Measurements from ENCODE around the gene KLF3. TPM values are rescaled to one million over a fixed set of nuclear protein-coding genes. Genes with fewer than 3 reads are reported as not detected.

KLF3 gene
- total RNA-seq, 1 experiment from 2014 or later = 14.4 TPM

- no TSS peak for BruUV-seq (replicated peaks)
- intact Hi-C loops (cut with micrococcal nuclease; ENCODE audit: unreplicated experiment) = no loop called here
- H3K4me3 ChIP-seq (ENCODE audit: low read depth in 2 of 2, low read length in 2 of 2) = no peak overlapping the region
- no peak for ATAC-seq
- H3K36me3 ChIP-seq (ENCODE audit: control insufficient read depth, insufficient read depth, low read length) = peaks cover 3% of the 10 kb centered on the region
- ChIA-PET POLR2A (interaction anchor here (0.6 to 0.7 kb wide), 2 partner anchors 25 to 294 kb away, joined by 3 read pairs; no protein-coding TSS in a partner anchor), CTCF (no interaction called here)
- no peak overlapping the region for H3K27ac ChIP-seq (ENCODE audit: low read length)
- H3K4me1 ChIP-seq (ENCODE audit: control insufficient read depth, insufficient read depth, low read length) = no peaks in the 10 kb centered on the region
- TF ChIP-seq CTCF (IDR thresholded peaks at IDR 0.05) (no peak), REST (IDR thresholded peaks at IDR 0.05; ENCODE audit: insufficient read depth in 1 of 2, low read depth in 2 of 2, low read length in 1 of 2) (no peak), POLR2AphosphoS5 (IDR thresholded peaks at IDR 0.05; ENCODE audit: low read depth, low read length) (no peak), SIN3A (IDR thresholded peaks at IDR 0.05; ENCODE audit: borderline replicate concordance, insufficient read depth, low read depth, low read length) (no peak), TCF7L2 (IDR thresholded peaks at IDR 0.05; ENCODE audit: low read depth, low read length) (no peak)
- H3K9me3 ChIP-seq (ENCODE audit: control insufficient read depth, insufficient read depth, low read depth, low read length) = no peaks in the 10 kb centered on the region
- in situ Hi-C loops (cut with HindIII; ENCODE audit: low pct_unique_long_range_greater_than_20kb, low sequenced_read_pairs) = no loop called here
- no peak for DNase-seq (ENCODE audit: low read depth, low spot score)
- no peaks in the 10 kb centered on the region for H3K27me3 ChIP-seq (ENCODE audit: control insufficient read depth, insufficient read depth, low read length)
Observed at GRCh38 chr4:38693569-38693968, 29.6 kb downstream of the KLF3 start.

GRCh38 chr4:38694330-38694729, 30.3 kb downstream of the KLF3 start:
- POLR2A ChIA-PET = interaction anchor here (0.6 to 0.7 kb wide), 2 partner anchors 24 to 294 kb away, joined by 3 read pairs; no protein-coding TSS in a partner anchor
- no peak overlapping the region for H3K4me3 ChIP-seq (ENCODE audit: low read depth in 2 of 2, low read length in 2 of 2)
- DNase-seq (ENCODE audit: low read depth, low spot score) (no peak), ATAC-seq (no peak)
- CTCF ChIA-PET = no interaction called here
- no peaks in the 10 kb centered on the region for H3K9me3 ChIP-seq (ENCODE audit: control insufficient read depth, insufficient read depth, low read depth, low read length)
- in situ Hi-C loops (cut with HindIII; ENCODE audit: low pct_unique_long_range_greater_than_20kb, low sequenced_read_pairs) (no loop called here), intact Hi-C loops (cut with micrococcal nuclease; ENCODE audit: unreplicated experiment) (no loop called here)
- TF ChIP-seq REST (IDR thresholded peaks at IDR 0.05; ENCODE audit: insufficient read depth in 1 of 2, low read depth in 2 of 2, low read length in 1 of 2) (no peak), SIN3A (IDR thresholded peaks at IDR 0.05; ENCODE audit: borderline replicate concordance, insufficient read depth, low read depth, low read length) (no peak), TCF7L2 (IDR thresholded peaks at IDR 0.05; ENCODE audit: low read depth, low read length) (no peak), POLR2AphosphoS5 (IDR thresholded peaks at IDR 0.05; ENCODE audit: low read depth, low read length) (no peak), CTCF (IDR thresholded peaks at IDR 0.05) (no peak)
- H3K27me3 ChIP-seq (ENCODE audit: control insufficient read depth, insufficient read depth, low read length) = no peaks in the 10 kb centered on the region
- H3K4me1 ChIP-seq (ENCODE audit: control insufficient read depth, insufficient read depth, low read length) = no peaks in the 10 kb centered on the region
- H3K36me3 ChIP-seq (ENCODE audit: control insufficient read depth, insufficient read depth, low read length) = peaks cover 3% of the 10 kb centered on the region; the same call in 1 of the 2 replicates
- H3K27ac ChIP-seq (ENCODE audit: low read length) = no peak overlapping the region
- no TSS peak for BruUV-seq (replicated peaks)
